ENCODE measurements around the gene DNAJC5G.

DNAJC5G gene

DNA sequence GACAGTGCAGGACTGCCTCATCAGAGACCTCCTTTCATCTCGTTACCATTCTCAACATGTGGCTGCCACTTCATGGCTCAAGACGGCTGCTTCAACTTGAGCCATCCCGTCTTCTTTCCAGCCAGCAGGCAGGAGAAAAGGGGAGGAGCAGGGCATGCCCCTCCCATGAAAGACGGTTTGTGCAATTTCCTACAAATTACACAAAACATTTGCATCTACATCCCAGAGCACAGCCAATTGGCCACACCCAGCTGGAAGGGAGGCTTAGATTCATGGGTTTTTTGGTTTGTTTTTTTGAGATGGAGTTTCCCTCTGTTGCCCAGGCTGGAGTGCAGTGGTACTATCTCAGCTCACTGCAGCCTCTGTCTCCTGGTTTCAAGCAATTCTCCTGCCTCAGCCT lies 21.2 kb downstream of the DNAJC5G start:
- Histone ChIP-seq H3K27ac (ENCODE audit: extremely low read depth, low read depth, low read length) (no peak overlapping the region), H3K4me1 (ENCODE audit: control insufficient read depth, insufficient read depth, low read length) (peaks cover 13% of the 10 kb centered on the region), H3K36me3 (ENCODE audit: control insufficient read depth in 2 of 2, insufficient read depth in 1 of 2, low read length in 2 of 2) (no peaks in the 10 kb centered on the region), H3K4me3 (ENCODE audit: low read depth, low read length) (no peak overlapping the region), H3K9me3 (ENCODE audit: control insufficient read depth, insufficient read depth, low read depth, low read length) (no peaks in the 10 kb centered on the region)
- ChIA-PET POLR2A (no interaction called here), CTCF (interaction anchor here (0.6 to 17.4 kb wide), 2 partner anchors 14 to 50 kb away, joined by 3 to 211 read pairs; partner anchors contain the start of gene TRIM54)
- TF ChIP-seq ZNF792 (tag by site-specific recombination; IDR thresholded peaks at IDR 0.05), result no peak
- no peak for TF ChIP-seq ZBTB20 (tag by site-specific recombination; IDR thresholded peaks at IDR 0.05)
- no peak for TF ChIP-seq ZNF580 (tag by site-specific recombination; IDR thresholded peaks at IDR 0.05)
- TF ChIP-seq, protein P1, sequence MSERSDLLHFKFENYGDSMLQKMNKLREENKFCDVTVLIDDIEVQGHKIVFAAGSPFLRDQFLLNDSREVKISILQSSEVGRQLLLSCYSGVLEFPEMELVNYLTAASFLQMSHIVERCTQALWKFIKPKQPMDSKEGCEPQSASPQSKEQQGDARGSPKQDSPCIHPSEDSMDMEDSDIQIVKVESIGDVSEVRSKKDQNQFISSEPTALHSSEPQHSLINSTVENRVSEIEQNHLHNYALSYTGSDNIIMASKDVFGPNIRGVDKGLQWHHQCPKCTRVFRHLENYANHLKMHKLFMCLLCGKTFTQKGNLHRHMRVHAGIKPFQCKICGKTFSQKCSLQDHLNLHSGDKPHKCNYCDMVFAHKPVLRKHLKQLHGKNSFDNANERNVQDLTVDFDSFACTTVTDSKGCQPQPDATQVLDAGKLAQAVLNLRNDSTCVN (tag by site-specific recombination; optimal IDR thresholded peaks at IDR 0.05), result no peak
- no peak for TF ChIP-seq EGR2 (tag by site-specific recombination; IDR thresholded peaks at IDR 0.05; ENCODE audit: low read depth)
- no peak for TF ChIP-seq ZNF510 (tag by site-specific recombination; IDR thresholded peaks at IDR 0.05; ENCODE audit: insufficient replicate concordance)
- TF ChIP-seq SETDB1 (IDR thresholded peaks at IDR 0.05; ENCODE audit: insufficient read length, low read length), result no peak
- no peak for TF ChIP-seq WT1 (tag by site-specific recombination; IDR thresholded peaks at IDR 0.05)
- TF ChIP-seq ZSCAN30 (tag by site-specific recombination; IDR thresholded peaks at IDR 0.05), result no peak
- no peak for TF ChIP-seq GLI4 (tag by site-specific recombination; IDR thresholded peaks at IDR 0.05)
- no peak for TF ChIP-seq GLIS1 (tag by site-specific recombination; IDR thresholded peaks at IDR 0.05)
- TF ChIP-seq ZBTB21 (tag by site-specific recombination; IDR thresholded peaks at IDR 0.05), result no peak
- TF ChIP-seq KLF7 (tag by site-specific recombination; IDR thresholded peaks at IDR 0.05; ENCODE audit: borderline replicate concordance), result no peak
- TF ChIP-seq, protein P2, sequence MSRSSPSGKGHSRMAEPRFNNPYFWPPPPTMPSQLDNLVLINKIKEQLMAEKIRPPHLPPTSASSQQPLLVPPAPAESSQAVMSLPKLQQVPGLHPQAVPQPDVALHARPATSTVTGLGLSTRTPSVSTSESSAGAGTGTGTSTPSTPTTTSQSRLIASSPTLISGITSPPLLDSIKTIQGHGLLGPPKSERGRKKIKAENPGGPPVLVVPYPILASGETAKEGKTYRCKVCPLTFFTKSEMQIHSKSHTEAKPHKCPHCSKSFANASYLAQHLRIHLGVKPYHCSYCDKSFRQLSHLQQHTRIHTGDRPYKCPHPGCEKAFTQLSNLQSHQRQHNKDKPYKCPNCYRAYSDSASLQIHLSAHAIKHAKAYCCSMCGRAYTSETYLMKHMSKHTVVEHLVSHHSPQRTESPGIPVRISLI (tag by site-specific recombination; IDR thresholded peaks at IDR 0.05), result no peak

GRCh38 chr2:27297195-27297594 lies 22.0 kb downstream of the DNAJC5G start:
- CTCF ChIA-PET, result interaction anchor here (0.6 to 17.4 kb wide), 2 partner anchors 15 to 72 kb away, joined by 6 to 211 read pairs; partner anchors contain the start of gene TRIM54
- no peaks in the 10 kb centered on the region for H3K9me3 ChIP-seq (ENCODE audit: control insufficient read depth, insufficient read depth, low read depth, low read length)
- H3K4me1 ChIP-seq (ENCODE audit: control insufficient read depth, insufficient read depth, low read length), result peaks cover 13% of the 10 kb centered on the region
- H3K27ac ChIP-seq (ENCODE audit: extremely low read depth, low read depth, low read length), result no peak overlapping the region
- no peaks in the 10 kb centered on the region for H3K36me3 ChIP-seq (ENCODE audit: control insufficient read depth in 2 of 2, insufficient read depth in 1 of 2, low read length in 2 of 2)
- POLR2A ChIA-PET, result no interaction called here
- no peak overlapping the region for H3K4me3 ChIP-seq (ENCODE audit: low read depth, low read length)
- TF ChIP-seq ZNF785 (tag by site-specific recombination; IDR thresholded peaks at IDR 0.05), result no peak
- TF ChIP-seq ZNF571 (tag by site-specific recombination; IDR thresholded peaks at IDR 0.05), result no peak
- TF ChIP-seq ZNF830 (tag by site-specific recombination; IDR thresholded peaks at IDR 0.05; ENCODE audit: low read depth), result no peak
- no peak for TF ChIP-seq TCF7L2 (IDR thresholded peaks at IDR 0.05; ENCODE audit: borderline replicate concordance, low read depth, low read length)
- TF ChIP-seq ZNF292 (tag by site-specific recombination; IDR thresholded peaks at IDR 0.05; ENCODE audit: borderline replicate concordance, low read depth), result no peak
- no peak for TF ChIP-seq ZNF585B (tag by site-specific recombination; IDR thresholded peaks at IDR 0.05)
- no peak for TF ChIP-seq ZNF621 (tag by site-specific recombination; IDR thresholded peaks at IDR 0.05)
- TF ChIP-seq, protein P3, sequence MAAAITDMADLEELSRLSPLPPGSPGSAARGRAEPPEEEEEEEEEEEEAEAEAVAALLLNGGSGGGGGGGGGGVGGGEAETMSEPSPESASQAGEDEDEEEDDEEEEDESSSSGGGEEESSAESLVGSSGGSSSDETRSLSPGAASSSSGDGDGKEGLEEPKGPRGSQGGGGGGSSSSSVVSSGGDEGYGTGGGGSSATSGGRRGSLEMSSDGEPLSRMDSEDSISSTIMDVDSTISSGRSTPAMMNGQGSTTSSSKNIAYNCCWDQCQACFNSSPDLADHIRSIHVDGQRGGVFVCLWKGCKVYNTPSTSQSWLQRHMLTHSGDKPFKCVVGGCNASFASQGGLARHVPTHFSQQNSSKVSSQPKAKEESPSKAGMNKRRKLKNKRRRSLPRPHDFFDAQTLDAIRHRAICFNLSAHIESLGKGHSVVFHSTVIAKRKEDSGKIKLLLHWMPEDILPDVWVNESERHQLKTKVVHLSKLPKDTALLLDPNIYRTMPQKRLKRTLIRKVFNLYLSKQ (tag by site-specific recombination; IDR thresholded peaks at IDR 0.05; ENCODE audit: borderline replicate concordance), result no peak
- TF ChIP-seq, protein P4, sequence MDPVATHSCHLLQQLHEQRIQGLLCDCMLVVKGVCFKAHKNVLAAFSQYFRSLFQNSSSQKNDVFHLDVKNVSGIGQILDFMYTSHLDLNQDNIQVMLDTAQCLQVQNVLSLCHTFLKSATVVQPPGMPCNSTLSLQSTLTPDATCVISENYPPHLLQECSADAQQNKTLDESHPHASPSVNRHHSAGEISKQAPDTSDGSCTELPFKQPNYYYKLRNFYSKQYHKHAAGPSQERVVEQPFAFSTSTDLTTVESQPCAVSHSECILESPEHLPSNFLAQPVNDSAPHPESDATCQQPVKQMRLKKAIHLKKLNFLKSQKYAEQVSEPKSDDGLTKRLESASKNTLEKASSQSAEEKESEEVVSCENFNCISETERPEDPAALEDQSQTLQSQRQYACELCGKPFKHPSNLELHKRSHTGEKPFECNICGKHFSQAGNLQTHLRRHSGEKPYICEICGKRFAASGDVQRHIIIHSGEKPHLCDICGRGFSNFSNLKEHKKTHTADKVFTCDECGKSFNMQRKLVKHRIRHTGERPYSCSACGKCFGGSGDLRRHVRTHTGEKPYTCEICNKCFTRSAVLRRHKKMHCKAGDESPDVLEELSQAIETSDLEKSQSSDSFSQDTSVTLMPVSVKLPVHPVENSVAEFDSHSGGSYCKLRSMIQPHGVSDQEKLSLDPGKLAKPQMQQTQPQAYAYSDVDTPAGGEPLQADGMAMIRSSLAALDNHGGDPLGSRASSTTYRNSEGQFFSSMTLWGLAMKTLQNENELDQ (tag by site-specific recombination; IDR thresholded peaks at IDR 0.05; ENCODE audit: low read depth), result no peak
- TF ChIP-seq, protein P5, sequence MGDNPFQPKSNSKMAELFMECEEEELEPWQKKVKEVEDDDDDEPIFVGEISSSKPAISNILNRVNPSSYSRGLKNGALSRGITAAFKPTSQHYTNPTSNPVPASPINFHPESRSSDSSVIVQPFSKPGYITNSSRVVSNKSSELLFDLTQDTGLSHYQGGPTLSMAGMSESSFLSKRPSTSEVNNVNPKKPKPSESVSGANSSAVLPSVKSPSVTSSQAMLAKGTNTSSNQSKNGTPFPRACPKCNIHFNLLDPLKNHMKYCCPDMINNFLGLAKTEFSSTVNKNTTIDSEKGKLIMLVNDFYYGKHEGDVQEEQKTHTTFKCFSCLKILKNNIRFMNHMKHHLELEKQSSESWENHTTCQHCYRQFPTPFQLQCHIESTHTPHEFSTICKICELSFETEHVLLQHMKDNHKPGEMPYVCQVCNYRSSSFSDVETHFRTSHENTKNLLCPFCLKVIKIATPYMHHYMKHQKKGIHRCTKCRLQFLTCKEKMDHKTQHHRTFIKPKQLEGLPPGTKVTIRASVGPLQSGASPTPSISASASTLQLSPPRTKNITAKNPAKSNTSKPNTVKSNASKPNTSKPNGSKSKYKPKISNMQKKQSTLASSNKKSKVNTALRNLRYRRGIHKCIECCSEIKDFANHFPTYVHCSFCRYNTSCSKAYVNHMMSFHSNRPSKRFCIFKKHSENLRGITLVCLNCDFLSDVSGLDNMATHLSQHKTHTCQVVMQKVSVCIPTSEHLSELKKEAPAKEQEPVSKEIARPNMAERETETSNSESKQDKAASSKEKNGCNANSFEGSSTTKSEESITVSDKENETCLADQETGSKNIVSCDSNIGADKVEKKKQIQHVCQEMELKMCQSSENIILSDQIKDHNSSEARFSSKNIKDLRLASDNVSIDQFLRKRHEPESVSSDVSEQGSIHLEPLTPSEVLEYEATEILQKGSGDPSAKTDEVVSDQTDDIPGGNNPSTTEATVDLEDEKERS (tag by site-specific recombination; IDR thresholded peaks at IDR 0.05), result no peak
- TF ChIP-seq ZNF366 (tag by site-specific recombination; conservative IDR thresholded peaks at IDR 0.05), result no peak

Data from HEK293 (cell line).